ENCODE results near the gene FAM209A.

GRCh38 chr20:56517211-56517610, 7.3 kb upstream of the FAM209A start:
- TF ChIP-seq EZH2 (IDR thresholded peaks at IDR 0.05; ENCODE audit: borderline replicate concordance, low read length) (no peak), CTCF (IDR thresholded peaks at IDR 0.05; ENCODE audit: low read length) (no peak)
